Measurements from ENCODE around the gene BRD4.

Gene BRD4

DNA sequence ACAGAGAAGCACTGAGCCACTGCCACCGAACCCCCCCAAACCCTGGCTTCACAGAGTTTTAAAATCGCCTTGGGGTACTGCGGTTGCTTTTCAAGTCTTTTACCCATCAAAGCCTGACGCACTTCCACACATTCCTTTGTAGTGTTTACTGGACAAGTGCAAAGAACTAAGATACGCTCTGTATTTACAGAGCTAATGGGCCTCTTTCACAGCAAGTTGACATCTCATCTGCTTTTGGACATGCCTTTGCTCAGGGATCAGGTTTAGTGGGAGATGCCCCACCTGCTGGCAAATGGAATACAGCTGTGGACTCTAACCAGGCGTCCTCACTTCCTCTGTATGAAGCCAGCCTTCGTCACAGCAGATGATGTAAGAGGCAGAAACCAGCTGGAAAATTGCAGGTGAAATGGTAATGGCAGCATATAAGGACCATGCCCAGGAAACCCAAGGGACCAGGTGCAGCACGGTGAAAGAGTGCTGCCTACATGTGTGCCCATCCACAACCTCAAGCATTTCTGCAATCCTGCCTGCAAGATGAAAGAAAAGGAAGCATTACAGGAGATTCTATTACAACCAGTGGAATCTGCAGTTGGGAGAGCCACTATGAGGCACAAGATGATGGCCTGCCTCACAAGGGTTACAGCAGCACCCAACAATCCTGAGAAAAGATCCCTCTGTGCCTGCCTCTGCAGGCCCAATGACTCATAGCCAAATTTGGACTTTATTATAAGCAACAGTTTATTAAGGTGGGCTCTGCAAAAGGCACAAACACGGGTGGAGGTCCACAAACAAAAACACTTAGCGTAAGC lies 34.7 kb downstream of the BRD4 start:
- no peak overlapping the region for H3K4me3 ChIP-seq (ENCODE audit: low read depth, low read length)
- TF ChIP-seq, protein P1, sequence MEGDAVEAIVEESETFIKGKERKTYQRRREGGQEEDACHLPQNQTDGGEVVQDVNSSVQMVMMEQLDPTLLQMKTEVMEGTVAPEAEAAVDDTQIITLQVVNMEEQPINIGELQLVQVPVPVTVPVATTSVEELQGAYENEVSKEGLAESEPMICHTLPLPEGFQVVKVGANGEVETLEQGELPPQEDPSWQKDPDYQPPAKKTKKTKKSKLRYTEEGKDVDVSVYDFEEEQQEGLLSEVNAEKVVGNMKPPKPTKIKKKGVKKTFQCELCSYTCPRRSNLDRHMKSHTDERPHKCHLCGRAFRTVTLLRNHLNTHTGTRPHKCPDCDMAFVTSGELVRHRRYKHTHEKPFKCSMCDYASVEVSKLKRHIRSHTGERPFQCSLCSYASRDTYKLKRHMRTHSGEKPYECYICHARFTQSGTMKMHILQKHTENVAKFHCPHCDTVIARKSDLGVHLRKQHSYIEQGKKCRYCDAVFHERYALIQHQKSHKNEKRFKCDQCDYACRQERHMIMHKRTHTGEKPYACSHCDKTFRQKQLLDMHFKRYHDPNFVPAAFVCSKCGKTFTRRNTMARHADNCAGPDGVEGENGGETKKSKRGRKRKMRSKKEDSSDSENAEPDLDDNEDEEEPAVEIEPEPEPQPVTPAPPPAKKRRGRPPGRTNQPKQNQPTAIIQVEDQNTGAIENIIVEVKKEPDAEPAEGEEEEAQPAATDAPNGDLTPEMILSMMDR (IDR thresholded peaks at IDR 0.05; ENCODE audit: low read depth, low read length), result no peak

DNA sequence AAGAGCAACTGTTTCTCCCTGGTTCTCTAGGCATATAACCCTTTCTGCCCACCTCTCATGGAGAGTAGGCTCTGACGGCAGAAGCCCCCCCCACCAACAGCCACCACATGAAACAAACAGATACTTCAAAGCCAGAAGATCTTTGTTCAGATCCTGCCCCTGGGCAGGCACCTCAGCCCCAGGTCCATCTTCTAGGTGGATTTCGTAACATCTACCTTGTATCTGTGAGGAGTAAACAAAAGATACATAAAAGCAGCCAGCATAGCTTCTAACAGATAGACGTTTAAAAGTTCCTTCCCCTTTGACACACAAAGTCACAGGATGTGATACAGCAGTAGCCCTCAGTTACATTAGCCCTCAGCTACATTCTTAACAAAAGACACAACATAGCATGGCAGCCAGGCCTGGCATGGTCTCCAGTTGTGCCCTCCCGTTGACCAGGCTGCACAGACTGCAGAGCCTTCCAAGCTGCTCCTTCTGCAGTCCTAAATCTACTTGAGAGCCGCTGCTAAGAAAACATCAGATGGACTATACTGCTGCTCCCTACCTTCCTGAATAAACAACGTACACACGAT lies 35.4 kb downstream of the BRD4 start:
- TF ChIP-seq, protein P1 (IDR thresholded peaks at IDR 0.05; ENCODE audit: low read depth, low read length), result no peak
- H3K4me3 ChIP-seq (ENCODE audit: low read depth, low read length), result no peak overlapping the region

DNA sequence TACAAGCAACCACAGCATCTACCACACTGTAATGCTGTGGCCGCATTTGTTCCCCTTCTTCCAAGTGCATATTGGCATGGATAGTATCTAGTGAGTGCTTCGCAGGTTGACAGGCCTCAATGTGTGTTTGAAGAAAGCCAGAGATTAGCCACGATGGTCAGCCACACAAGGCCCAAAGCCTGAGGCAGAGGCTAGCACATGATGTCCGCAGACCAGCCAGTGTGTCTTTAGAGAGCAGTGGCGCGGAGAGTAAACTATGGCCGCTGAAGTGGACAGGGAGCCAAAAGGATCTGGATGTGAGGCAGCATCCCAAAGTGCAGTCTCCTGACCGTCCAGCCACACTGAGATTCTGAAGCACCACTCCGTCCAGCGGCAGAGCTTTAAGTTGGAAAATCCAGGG lies 36.0 kb downstream of the BRD4 start:
- no peak overlapping the region for H3K4me3 ChIP-seq (ENCODE audit: low read depth, low read length)
- TF ChIP-seq, protein P1 (IDR thresholded peaks at IDR 0.05; ENCODE audit: low read depth, low read length), result no peak

DNA sequence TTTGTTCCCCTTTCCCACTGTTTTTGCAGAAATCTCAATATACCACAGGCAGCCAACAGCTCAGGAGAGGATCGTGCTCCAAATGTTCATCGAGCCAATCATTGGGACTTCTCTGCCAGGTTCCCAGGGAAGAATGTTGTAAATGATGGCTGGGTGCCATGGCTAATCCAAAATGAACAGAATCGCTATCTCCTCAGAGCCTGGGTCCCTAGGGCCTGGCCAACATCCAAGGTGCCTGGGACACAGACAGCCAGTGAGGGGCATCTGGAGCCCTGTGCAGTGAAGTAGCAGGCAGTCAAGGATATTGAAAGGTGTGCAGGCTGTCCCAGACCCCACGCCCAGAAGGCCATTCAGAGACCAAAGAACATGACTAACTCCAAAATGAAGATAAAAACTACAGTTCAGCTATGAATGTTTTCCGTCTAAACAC lies 37.8 kb downstream of the BRD4 start:
- H3K4me3 ChIP-seq (ENCODE audit: low read depth, low read length), result no peak overlapping the region
- TF ChIP-seq, protein P1 (IDR thresholded peaks at IDR 0.05; ENCODE audit: low read depth, low read length), result no peak

DNA sequence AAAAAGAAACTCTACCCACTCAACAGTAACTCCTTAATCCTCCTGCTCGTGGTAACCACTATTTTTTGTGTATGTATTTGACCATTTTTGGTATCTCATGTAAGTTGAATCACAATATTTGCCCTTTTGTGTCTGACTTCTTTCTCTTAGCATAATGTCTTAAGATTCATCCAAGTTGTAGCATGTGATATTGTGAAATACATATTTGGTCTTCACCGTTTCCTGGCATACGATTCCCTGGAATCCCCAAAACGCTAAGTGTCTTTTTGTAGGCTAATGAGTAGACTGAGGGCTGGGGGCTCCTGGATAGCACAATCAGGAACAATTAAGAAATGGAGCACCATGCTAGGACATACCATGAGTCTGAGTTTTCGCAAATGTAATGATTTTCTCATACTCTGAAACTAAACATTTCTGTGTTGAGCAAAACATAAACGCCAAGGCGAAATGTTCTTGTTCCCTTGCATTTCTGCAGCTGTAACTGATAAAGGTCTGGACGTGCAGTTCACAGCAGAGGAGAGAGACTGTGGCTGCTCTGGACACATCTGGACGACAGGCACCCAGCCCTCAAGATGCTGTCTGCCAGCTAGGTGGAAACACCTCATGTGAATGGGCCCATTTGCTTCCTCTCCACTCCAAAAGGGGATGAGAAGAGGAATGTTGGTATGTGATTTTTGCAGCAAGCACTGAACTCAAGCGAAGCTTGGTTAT lies 38.4 kb downstream of the BRD4 start:
- TF ChIP-seq, protein P1 (IDR thresholded peaks at IDR 0.05; ENCODE audit: low read depth, low read length), result no peak

DNA sequence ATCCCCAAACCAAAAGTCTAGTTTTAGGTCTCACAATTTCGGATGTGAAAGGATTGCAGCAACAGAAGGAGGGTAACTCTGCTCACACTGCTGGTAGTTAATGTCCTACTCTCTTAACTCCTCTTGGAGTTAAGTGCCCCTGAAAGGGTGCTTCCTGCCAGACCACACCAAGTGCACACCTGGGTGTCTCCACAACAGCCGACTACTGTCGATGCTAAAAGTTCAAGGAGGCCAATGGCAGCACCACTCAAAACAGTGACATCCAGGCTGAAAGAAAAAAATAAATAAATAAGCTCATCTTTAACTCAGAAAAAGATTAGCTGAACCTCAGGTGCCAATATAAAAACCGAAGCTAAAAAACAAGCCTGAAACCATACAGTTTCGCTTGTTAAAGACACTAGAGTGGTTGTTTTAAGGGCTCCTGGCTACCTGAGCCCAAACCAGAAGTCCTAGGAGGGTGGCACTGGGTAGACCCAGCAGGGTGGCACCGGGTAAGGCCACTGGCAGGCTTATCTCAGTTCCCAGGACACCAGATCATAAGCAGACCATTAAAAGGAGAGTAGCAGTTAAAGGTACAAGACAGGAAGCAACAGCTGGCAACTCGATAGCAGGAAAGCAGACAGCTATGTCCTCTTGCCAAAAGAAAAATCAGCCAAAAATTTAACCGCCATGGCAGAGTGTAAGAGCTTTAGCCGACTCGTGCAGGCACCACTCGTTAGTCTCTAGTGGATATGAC lies 39.3 kb downstream of the BRD4 start:
- no peak overlapping the region for H3K4me3 ChIP-seq (ENCODE audit: low read depth, low read length)

More for the DNA sequence above, 38.4 kb downstream of the BRD4 start:
- no peak overlapping the region for H3K4me3 ChIP-seq (ENCODE audit: low read depth, low read length)

More for the DNA sequence above, 39.3 kb downstream of the BRD4 start:
- TF ChIP-seq, protein P1 (IDR thresholded peaks at IDR 0.05; ENCODE audit: low read depth, low read length), result no peak

All from WI38 (cell line).